WTC11 (cell line): Measurements from ENCODE around the gene AP3D1.

ENCODE experiments used
- ELF4 ChIP-seq: sonication (generic); formaldehyde crosslinking; IDR thresholded peaks from 2 replicates; pipeline ENCODE4 v1.8.1; 2022; ENCODE audit warnings: low read depth, mild to moderate bottlenecking, moderate library complexity, missing genetic modification reagents
- ETV6 ChIP-seq: sonication (generic); formaldehyde crosslinking; IDR thresholded peaks from 2 replicates; pipeline ENCODE4 v1.8.1; 2022; ENCODE audit warnings: mild to moderate bottlenecking, missing genetic modification reagents
- GABPB1 ChIP-seq: sonication (generic); formaldehyde crosslinking; IDR thresholded peaks from 2 replicates; pipeline ENCODE4 v1.8.1; 2023; ENCODE audit warnings: mild to moderate bottlenecking, missing genetic modification reagents
- NFYB ChIP-seq: sonication (generic); formaldehyde crosslinking; conservative IDR thresholded peaks from 2 replicates; pipeline ENCODE4 v1.8.0; 2022; ENCODE audit warnings: low read depth, missing genetic modification reagents
- SP1 ChIP-seq: sonication (generic); formaldehyde crosslinking; conservative IDR thresholded peaks from 2 replicates; pipeline ENCODE4 v1.8.1; 2022; ENCODE audit warnings: missing genetic modification reagents
- ZBTB21 ChIP-seq: sonication (generic); formaldehyde crosslinking; IDR thresholded peaks from 2 replicates; pipeline ENCODE4 v1.8.1; 2023; ENCODE audit warnings: mild to moderate bottlenecking, missing genetic modification reagents, borderline replicate concordance
- ZNF121 ChIP-seq: sonication (generic); formaldehyde crosslinking; IDR thresholded peaks from 2 replicates; pipeline ENCODE4 v1.8.0; 2023; ENCODE audit warnings: missing genetic modification reagents
- TF ChIP-seq, protein P1 (sequence below): fragments of 200-600 bp; IDR thresholded peaks from 2 replicates; pipeline ENCODE4 v1.8.0; 2022; ENCODE audit warnings: antibody characterized with exemption
- TF ChIP-seq, protein P2 (sequence below): sonication (generic); formaldehyde crosslinking; IDR thresholded peaks from 2 replicates; pipeline ENCODE4 v1.8.0; 2022; ENCODE audit warnings: missing genetic modification reagents
- TF ChIP-seq, protein P3 (sequence below): sonication (generic); formaldehyde crosslinking; IDR thresholded peaks from 2 replicates; pipeline ENCODE4 v1.8.1; 2023; ENCODE audit warnings: mild to moderate bottlenecking, missing genetic modification reagents, moderate library complexity

DNA sequence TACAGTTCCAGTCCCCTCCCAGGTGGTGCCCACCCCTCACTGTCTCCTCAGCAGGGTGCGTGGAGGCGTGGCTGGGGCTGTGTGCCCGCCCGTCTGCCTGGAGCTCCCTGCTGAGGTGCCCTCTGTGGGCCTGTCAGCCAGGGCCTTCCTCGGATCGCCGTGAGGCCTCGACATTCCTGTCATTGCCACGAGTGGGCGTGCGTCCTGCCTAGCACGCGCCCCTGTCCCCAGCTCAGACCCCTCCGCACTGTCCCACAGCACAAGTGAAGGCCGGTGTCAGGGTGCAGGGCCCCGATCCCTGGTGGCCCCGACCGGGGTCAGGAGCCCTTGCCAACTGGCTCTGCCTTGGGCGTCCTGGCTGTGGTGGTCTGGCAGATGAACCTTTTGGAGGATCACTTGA, 44.5 kb upstream of the AP3D1 start:
- TF ChIP-seq, protein P1, sequence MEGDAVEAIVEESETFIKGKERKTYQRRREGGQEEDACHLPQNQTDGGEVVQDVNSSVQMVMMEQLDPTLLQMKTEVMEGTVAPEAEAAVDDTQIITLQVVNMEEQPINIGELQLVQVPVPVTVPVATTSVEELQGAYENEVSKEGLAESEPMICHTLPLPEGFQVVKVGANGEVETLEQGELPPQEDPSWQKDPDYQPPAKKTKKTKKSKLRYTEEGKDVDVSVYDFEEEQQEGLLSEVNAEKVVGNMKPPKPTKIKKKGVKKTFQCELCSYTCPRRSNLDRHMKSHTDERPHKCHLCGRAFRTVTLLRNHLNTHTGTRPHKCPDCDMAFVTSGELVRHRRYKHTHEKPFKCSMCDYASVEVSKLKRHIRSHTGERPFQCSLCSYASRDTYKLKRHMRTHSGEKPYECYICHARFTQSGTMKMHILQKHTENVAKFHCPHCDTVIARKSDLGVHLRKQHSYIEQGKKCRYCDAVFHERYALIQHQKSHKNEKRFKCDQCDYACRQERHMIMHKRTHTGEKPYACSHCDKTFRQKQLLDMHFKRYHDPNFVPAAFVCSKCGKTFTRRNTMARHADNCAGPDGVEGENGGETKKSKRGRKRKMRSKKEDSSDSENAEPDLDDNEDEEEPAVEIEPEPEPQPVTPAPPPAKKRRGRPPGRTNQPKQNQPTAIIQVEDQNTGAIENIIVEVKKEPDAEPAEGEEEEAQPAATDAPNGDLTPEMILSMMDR: no peak
- TF ChIP-seq, protein P2, sequence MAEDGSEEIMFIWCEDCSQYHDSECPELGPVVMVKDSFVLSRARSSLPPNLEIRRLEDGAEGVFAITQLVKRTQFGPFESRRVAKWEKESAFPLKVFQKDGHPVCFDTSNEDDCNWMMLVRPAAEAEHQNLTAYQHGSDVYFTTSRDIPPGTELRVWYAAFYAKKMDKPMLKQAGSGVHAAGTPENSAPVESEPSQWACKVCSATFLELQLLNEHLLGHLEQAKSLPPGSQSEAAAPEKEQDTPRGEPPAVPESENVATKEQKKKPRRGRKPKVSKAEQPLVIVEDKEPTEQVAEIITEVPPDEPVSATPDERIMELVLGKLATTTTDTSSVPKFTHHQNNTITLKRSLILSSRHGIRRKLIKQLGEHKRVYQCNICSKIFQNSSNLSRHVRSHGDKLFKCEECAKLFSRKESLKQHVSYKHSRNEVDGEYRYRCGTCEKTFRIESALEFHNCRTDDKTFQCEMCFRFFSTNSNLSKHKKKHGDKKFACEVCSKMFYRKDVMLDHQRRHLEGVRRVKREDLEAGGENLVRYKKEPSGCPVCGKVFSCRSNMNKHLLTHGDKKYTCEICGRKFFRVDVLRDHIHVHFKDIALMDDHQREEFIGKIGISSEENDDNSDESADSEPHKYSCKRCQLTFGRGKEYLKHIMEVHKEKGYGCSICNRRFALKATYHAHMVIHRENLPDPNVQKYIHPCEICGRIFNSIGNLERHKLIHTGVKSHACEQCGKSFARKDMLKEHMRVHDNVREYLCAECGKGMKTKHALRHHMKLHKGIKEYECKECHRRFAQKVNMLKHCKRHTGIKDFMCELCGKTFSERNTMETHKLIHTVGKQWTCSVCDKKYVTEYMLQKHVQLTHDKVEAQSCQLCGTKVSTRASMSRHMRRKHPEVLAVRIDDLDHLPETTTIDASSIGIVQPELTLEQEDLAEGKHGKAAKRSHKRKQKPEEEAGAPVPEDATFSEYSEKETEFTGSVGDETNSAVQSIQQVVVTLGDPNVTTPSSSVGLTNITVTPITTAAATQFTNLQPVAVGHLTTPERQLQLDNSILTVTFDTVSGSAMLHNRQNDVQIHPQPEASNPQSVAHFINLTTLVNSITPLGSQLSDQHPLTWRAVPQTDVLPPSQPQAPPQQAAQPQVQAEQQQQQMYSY (CRISPR knock-in tag): no peak
- TF ChIP-seq GABPB1 (CRISPR knock-in tag): no peak
- no peak for TF ChIP-seq ZNF121 (CRISPR knock-in tag)
- TF ChIP-seq ETV6 (CRISPR knock-in tag): no peak
- no peak for TF ChIP-seq ZBTB21 (CRISPR knock-in tag)
- no peak for TF ChIP-seq ELF4 (CRISPR knock-in tag)
- TF ChIP-seq NFYB (CRISPR knock-in tag): no peak
- TF ChIP-seq, protein P3, sequence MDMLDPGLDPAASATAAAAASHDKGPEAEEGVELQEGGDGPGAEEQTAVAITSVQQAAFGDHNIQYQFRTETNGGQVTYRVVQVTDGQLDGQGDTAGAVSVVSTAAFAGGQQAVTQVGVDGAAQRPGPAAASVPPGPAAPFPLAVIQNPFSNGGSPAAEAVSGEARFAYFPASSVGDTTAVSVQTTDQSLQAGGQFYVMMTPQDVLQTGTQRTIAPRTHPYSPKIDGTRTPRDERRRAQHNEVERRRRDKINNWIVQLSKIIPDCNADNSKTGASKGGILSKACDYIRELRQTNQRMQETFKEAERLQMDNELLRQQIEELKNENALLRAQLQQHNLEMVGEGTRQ (CRISPR knock-in tag): no peak
- TF ChIP-seq SP1: no peak
